Stimulated activated CD4-positive, alpha-beta T cell treated with anti-CD3 and anti-CD28 coated beads, Interleukin-12 subunit alpha, Interleukin-12 subunit beta, amount 100 ng/mL, for 48 hours (primary cell): ENCODE measurements around the gene SRL.
A peak's percentile ranks its signal among the peaks of the same experiment; 100 is the strongest.
"Not testable (repeated sequence)": the region's sequence is repeated elsewhere in the genome, so short reads cannot be mapped to it uniquely, and the experiment has no call there.

ENCODE experiments used
- DNase-seq, 3 donors: peaks; one replicate each; pipeline ENCODE4 v3.0.0-alpha.2; 2020; ENCODE audit warnings: low read depth in 2 of 3, low spot score in 1 of 3

Gene SRL

DNA sequence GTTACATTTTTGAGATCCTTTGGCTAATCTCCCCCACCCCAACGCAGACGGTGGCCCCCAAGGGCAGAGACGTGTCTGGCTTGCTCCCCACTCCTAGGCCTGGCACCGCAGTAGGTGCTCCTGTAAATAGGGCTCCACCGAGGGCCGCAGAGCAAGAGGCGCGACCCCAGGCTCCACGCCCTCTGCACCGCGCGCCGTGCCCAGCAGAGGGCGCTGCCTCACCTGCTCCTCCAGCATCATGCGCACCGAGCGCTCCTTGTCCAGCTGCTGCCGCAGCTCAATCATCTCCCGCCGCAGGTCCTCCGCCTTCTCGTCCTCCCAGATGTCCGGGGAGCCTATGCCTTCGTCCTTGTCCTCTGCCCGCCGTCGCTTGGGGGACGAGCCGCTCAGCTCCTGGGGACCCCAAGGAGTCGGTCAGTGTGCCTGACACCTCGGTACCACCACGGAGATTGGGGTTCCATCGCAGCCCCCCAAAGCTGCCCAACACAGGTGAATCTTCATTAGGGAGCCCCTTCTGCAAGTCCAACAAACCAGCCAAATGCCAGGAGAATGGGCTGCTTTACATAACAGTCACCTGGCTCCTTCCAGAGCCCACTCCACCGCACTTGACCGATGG is 19.8 kb upstream of the SRL start:
- DNase-seq = peak; percentile 21 to 41 (median 24)

GRCh38 chr16:4260360-4260759 is 18.5 kb upstream of the SRL start:
- no peak for DNase-seq

- DNase-seq = no peak
Observed at GRCh38 chr16:4257646-4258556, 16.0 kb upstream of the SRL start.

DNA sequence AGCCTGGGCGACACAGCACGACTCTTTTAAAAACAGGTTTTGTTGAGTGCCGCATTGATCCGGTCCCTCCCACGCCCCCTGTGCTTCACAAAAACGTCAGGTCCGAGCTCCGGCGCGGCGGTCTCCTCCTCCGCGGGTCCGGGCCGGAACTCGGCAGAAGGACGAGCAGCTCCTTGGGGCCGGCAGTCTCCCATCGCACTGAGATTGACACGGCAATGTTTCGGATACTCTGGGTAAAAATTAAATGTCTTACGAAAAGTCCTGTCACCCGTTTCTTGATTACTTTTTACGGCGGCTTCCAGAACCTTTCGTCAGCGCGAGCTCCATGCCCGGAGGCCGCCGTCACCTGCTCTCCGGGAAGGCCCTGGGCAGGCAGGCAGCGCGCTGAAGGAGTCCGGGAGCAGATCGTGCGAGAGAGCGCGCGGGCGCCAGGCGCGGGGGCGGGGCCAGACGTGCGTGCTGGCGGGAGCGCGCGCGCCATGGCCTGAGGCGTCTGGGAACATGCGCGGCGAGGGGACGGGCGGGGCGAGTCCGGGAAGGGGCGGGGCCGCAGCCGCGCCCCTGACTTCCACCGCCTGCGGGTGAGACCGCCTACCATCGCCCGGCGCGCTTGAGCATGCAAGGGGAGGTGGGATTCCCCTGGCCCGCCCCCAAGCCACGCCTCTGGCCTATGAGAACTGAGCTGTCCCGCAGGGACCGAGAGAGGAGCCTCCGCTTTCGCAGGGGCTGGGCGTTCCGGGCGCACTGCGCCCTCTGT is 11.7 kb upstream of the SRL start:
- DNase-seq = peak; percentile 99 to 100 (median 99)

GRCh38 chr16:4253012-4253393 is 11.1 kb upstream of the SRL start:
- not testable (repeated sequence) for DNase-seq

GRCh38 chr16:4249530-4250308 is 7.8 kb upstream of the SRL start:
- no peak for DNase-seq

DNA sequence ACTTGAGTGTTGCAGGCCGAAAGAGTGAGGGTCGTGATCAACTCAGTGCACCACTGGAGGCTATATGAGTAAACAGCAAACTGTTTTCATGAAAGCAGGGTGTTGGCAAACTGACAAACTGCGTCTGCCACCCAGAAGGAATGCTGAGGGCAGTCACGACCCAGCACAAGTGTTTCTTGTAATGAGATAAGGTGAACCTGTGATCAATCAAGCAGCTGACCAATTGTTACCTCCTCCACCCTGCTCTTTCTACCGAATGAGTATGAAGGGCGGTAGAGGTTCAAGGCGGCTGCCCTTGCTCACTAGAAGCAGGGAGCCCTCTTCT is 5.5 kb upstream of the SRL start:
- DNase-seq = no peak

DNA sequence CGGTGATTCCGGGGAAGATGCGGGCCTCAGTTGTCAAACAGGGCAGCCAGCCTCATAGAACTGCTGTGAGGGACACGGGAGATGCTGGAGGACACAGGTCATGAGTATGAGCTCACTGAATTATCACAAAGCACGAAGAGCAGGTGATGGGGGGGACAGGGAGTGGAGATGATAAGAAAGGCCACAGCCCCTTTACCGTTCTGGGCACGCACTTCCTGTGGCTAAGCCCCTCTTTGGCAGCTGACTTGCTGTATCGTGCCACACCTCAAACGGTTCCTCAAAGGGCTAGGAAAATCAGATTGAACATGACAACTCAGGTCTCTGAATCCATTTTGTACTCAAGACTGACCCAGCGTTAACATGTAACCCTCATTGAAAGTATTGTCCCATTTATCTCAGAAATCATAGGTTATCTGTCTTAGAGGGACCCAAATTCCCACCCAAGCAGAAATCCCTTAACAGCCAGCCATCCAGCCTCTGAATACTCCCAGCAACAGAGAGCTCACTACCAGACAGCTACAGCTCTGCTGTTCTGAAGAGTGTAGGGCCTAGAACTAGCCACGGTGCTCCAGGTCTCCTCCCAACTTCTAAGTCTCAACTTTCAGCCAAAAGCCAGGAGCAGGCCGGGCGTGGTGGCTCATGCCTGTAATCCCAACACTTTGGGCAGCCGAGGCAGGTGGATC is 5.0 kb upstream of the SRL start:
- no peak for DNase-seq

DNA sequence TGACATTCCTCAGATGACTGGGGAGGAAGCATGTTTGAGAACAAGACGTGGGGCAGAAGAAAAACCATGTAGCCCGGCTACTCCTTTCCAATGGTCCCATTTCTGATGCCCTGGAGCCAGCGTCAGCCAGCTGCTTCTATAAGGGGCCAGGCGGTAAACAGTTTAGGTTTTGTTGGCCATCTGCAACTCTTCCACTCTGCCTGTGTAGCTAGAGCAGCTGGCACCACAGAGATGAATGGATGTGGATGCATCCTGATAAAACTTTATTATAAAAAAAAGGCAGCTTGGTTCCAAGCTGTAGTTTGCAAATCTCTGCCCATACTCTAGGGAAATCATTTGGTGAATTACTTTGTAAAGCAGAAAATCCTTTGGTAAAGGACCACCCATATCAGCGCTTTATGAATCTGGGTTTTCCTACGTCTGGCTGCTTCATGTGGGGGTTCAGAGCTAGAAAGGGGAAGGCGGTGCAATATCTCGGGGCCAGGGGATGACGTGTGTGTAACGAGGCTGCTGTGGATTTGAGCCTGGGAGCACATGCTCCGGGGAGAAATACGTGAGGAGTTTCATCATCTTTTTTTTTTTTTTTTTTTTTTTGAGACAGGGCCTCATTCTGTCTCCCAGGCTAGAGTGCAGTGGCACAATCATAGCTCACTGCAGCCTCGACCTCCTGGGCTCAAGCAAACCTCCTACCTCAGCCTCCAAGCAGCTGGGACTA is 3.4 kb upstream of the SRL start:
- no peak for DNase-seq

GRCh38 chr16:4244254-4245076 is 2.6 kb upstream of the SRL start:
- DNase-seq = no peak

DNA sequence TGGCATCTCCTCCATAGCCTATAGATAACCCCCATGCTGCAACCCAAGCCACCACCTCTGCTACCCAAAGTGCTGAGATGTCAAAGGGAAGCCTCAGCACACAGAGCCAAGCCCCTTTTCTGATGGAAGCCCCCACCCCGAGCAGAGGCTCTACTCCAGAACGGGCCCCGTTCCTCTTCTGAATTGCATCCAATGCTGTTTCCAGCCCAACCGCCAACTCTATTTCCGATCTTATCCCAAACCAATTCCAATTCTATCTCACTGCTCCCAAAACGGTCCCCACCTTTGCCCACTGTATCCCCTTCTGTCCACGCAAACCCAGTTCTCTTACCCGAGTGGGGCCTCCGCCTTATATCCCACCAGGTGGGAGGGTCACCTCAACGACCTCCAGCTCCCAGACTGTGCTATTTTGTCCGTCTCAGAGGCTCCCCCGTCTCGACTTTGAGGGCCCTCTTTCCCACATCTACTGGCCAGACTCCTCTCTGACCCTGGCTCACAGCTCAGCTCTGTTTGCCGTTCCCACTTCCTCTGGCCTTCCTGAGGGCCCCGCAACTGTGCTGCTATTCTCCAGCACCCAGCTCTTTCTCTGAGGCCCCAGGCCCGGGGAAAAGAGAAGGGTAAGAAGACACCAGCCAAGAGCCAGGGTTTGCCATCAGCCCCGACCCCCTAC is 487 bp downstream of the SRL start:
- DNase-seq = no peak

DNA sequence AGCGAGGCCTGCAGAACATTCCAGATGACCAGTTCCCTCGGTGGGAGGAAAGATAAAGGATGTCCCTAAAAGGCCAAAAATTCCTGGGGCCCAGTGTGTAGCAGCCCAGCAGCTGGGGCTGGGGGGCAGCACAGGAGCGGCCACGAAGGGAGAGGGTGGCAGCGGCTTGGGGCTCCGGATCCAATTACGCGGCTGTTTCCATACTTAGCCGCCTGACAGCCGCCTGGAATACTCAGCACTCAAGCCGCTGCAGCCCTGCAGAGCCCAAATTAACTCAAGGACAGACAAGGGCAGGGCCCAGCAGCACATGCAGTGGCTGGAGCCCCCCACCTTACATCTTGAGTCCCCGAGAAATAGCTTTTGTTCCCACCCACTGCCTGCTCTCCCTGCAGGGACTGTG is 1.3 kb downstream of the SRL start:
- DNase-seq = no peak

GRCh38 chr16:4239682-4240175 is 2.2 kb downstream of the SRL start:
- no peak for DNase-seq

GRCh38 chr16:4239020-4239419 is 2.9 kb downstream of the SRL start:
- DNase-seq = no peak

- DNase-seq = no peak
Observed at GRCh38 chr16:4233431-4233830, 8.4 kb downstream of the SRL start.

DNA sequence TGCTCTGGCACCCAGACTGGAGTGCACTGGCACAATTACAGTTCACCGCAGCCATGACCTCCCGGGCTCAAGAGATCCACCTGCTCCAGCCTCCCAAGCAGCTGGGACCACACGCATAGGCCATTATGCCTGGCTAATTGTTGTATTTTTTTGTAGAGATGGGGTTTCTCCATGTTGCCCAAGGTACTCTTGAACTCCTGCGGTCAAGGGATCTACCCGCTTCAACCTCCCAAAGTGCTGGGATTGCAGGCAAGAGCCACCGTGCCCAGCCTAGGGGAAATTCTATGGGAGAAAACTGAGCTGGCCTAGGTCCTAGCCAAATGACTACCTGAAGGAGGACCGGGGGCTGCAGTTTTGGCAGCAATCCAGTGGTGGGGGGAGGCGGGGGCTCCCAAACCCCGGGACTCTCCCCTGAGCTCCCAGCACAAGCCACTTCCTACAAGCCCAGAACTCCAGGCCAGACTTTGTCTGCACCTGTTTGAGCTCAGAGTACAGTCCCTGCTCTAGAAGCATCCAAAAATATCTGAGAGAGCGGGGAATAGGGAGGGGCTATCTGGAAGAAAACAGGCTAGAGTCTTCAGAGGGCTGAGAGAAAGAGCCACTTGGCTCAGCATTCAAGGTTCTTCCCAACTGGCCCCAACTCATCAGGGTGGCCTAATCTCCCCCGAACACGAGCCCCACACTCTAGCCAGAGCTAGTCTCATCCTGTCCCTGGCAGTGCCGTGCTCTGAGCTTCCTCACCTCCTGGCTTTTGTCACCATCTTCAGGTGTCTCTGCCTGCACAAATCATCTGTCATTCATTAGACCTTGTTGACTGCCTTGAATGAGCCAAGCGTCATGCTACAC is 9.1 kb downstream of the SRL start:
- no peak for DNase-seq

DNA sequence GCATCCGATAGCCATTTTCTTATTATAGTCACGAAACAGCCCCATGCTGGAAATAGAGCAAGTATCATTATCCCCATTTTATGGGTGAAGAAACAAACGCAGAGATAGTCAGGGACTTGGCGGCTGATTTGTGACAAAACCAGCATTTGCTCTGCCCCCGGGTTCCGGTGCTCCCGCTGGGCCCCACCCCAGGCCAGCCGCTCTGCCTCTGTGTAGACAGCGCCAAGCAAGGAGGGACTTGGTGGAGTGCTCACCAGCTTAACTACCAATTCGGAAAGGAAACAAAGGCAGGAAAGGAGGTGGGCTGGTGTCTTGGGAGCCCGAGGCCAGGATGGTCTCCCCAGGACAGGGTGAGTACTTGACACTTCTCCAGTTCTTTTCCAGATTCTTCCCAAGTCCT is 10.0 kb downstream of the SRL start:
- DNase-seq = no peak

- no peak for DNase-seq
Observed at GRCh38 chr16:4231367-4231766, 10.5 kb downstream of the SRL start.
